Liver (tissue), 9 donors: Measurements from ENCODE around the gene CDH4. TPM values are rescaled to one million over a fixed set of nuclear protein-coding genes. Genes with fewer than 3 reads are reported as not detected.

Source experiments
- DNase-seq: peaks from one replicate; pipeline ENCODE4 v3.0.0-alpha.2; 2017; ENCODE audit warnings: low spot score
- H3K27ac ChIP-seq, 2 donors: one replicate each; pipeline ENCODE4 v1.7.0; 2013; ENCODE audit warnings: inconsistent platforms in 2 of 2, low read length in 2 of 2, control low read depth in 1 of 2, low read depth in 1 of 2, mild to moderate bottlenecking in 1 of 2
- H3K27me3 ChIP-seq, 4 donors: one replicate each; pipeline versions ENCODE4 v1.6.1 to v1.7.0; 2013; ENCODE audit warnings: low read length in 3 of 4, inconsistent platforms in 1 of 4, mild to moderate bottlenecking in 1 of 4, moderate library complexity in 1 of 4; ENCODE audit not compliant: control insufficient read depth in 4 of 4, insufficient read depth in 4 of 4
- H3K36me3 ChIP-seq, 4 donors: one replicate each; pipeline versions ENCODE4 v1.6.1 to v1.7.0; 2013; ENCODE audit warnings: low read length in 3 of 4, mild to moderate bottlenecking in 3 of 4, low read depth in 1 of 4, moderate library complexity in 1 of 4; ENCODE audit not compliant: control insufficient read depth in 4 of 4, insufficient read depth in 3 of 4
- H3K4me1 ChIP-seq, 4 donors: one replicate each; pipeline versions ENCODE4 v1.6.1 to v1.7.0; 2013; ENCODE audit warnings: low read length in 3 of 4, mild to moderate bottlenecking in 3 of 4, moderate library complexity in 1 of 4; ENCODE audit not compliant: control insufficient read depth in 4 of 4, insufficient read depth in 4 of 4
- H3K4me3 ChIP-seq, 3 donors: one replicate each; pipeline versions ENCODE4 v1.6.1 to v1.7.0; 2013; ENCODE audit warnings: low read length in 3 of 3, control low read depth in 1 of 3, low read depth in 1 of 3, mild to moderate bottlenecking in 1 of 3
- H3K9ac ChIP-seq, 2 donors: one replicate each; pipeline ENCODE4 v1.7.0; 2013; ENCODE audit warnings: low read length in 2 of 2, mild to moderate bottlenecking in 2 of 2, moderate library complexity in 2 of 2, control low read depth in 1 of 2, low read depth in 1 of 2
- H3K9me3 ChIP-seq, 4 donors: one replicate each; pipeline versions ENCODE4 v1.6.1 to v1.7.0; 2013; ENCODE audit warnings: low read length in 3 of 4; ENCODE audit not compliant: control insufficient read depth in 4 of 4
- EGR1 ChIP-seq, 2 donors: IDR thresholded peaks; 2 replicates each; pipeline ENCODE4 v1.6.1; 2016 to 2018; ENCODE audit warnings: antibody characterized with exemption in 2 of 2, low read depth in 2 of 2
- FOXA2 ChIP-seq: IDR thresholded peaks from 2 replicates; pipeline ENCODE4 v1.6.1; 2016; ENCODE audit warnings: antibody characterized with exemption
- GABPA ChIP-seq, 2 donors: IDR thresholded peaks in 1 of 2; conservative IDR thresholded peaks in 1 of 2; 2 replicates each; pipeline ENCODE4 v1.6.1; 2016; ENCODE audit warnings: antibody characterized with exemption in 2 of 2, mild to moderate bottlenecking in 1 of 2, moderate library complexity in 1 of 2
- HNF4A ChIP-seq, 2 donors: conservative IDR thresholded peaks; 2 replicates each; pipeline ENCODE4 v1.6.1; 2016; ENCODE audit warnings: antibody characterized with exemption in 2 of 2, mild to moderate bottlenecking in 2 of 2
- HNF4G ChIP-seq: IDR thresholded peaks from 2 replicates; pipeline ENCODE4 v1.6.1; 2016; ENCODE audit warnings: antibody characterized with exemption
- JUND ChIP-seq, 2 donors: IDR thresholded peaks; 2 replicates each; pipeline ENCODE4 v1.6.1; 2016; ENCODE audit warnings: antibody characterized with exemption in 2 of 2
- MAX ChIP-seq: IDR thresholded peaks from 2 replicates; pipeline ENCODE4 v1.6.1; 2016; ENCODE audit warnings: antibody characterized with exemption
- NR2F2 ChIP-seq: IDR thresholded peaks from 2 replicates; pipeline ENCODE4 v1.6.1; 2016; ENCODE audit warnings: antibody characterized with exemption
- RAD21 ChIP-seq, 2 donors: IDR thresholded peaks; 2 replicates each; pipeline ENCODE4 v1.6.1; 2016; ENCODE audit warnings: antibody characterized with exemption in 2 of 2, mild to moderate bottlenecking in 2 of 2
- REST ChIP-seq: IDR thresholded peaks from 2 replicates; pipeline ENCODE4 v1.6.1; 2016; ENCODE audit warnings: antibody characterized with exemption, mild to moderate bottlenecking
- RXRA ChIP-seq, 2 donors: IDR thresholded peaks; 2 replicates each; pipeline ENCODE4 v1.6.1; 2017 to 2018; ENCODE audit warnings: antibody characterized with exemption in 2 of 2, mild to moderate bottlenecking in 1 of 2
- SP1 ChIP-seq: IDR thresholded peaks from 2 replicates; pipeline ENCODE4 v1.6.1; 2018; ENCODE audit warnings: antibody characterized with exemption, mild to moderate bottlenecking
- ZBTB33 ChIP-seq: IDR thresholded peaks from 2 replicates; pipeline ENCODE4 v1.6.1; 2016; ENCODE audit warnings: antibody characterized with exemption
- WGBS: extraction: QIAGEN DNeasy Blood & Tissue Kit; methylation state at CpG from one replicate; pipeline ENCODE4 v1.1.7; 2013; 5-methylcytosine and 5-hydroxymethylcytosine counted together
- polyA plus RNA-seq, 2 donors: library from polyadenylated mRNA; stranded (reverse) in 1 of 2; unstranded in 1 of 2; fragments of 200-250 nt in 1 of 2; fragments of >200 nt in 1 of 2; fragmentation: Nextera tagmentation in 1 of 2; extraction: Ambion mirVana in 1 of 2; gene quantifications; one replicate each; pipeline versions ENCODE4 v1.2.1 to v1.2.3, GENCODE V29; 2013 to 2015
- total RNA-seq, 2 donors: library from RNA; depleted of rRNA; stranded (reverse); fragments of >200 nt; gene quantifications; one replicate each; pipeline ENCODE4 v1.2.3, GENCODE V29; 2014
- TF ChIP-seq, protein P1 (sequence below): IDR thresholded peaks from 2 replicates; pipeline ENCODE4 v1.6.1; 2016; ENCODE audit warnings: antibody characterized with exemption
- TF ChIP-seq, protein P2 (sequence below): fragments of 150-350 bp; IDR thresholded peaks from 2 replicates; pipeline ENCODE4 v1.5.1; 2017; ENCODE audit warnings: improper control_type of control experiment, low read depth, low read length; ENCODE audit not compliant: missing input control
- donor health status: healthy.
- donor health status: healthy.
- donor health status: healthy.
- donor health status: healthy.
- donor health status: healthy.

Gene CDH4
- total and polyA plus RNA-seq, 4 donors: 0.03 to 0.25 (median 0.19) TPM; not detected in 1

DNA sequence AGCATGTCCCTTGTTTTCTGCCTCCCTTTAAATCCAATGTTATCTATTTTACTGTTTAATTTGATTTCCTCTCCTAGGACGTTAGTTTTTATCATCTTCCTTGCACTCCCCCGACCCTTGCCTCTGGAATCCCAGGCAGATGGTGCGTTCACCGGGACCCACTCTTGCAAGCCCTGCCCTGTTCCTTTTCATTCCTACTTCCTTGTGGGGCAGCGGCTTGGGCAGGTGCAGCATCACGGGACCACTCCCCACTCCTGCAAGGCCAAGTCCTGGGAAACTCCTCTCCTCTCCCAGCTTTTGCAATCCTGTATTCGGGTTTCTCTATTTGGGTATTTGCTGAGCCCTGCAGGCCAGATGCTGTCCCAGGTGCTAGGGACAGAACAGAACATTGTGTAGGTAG is 5.8 kb upstream of the CDH4 start:
- Histone ChIP-seq H3K9me3 (peaks cover 0 to 2% (median under 1%) of the 10 kb centered on the region in 4 donors), H3K27ac (no peak overlapping the region), H3K36me3 (no peaks in the 10 kb centered on the region), H3K4me1 (no peaks in the 10 kb centered on the region), H3K9ac (no peak overlapping the region), H3K4me3 (no peak overlapping the region), H3K27me3 (peaks cover 0 to 25% (median 9%) of the 10 kb centered on the region in 4 donors)
- TF ChIP-seq HNF4G: no peak
- TF ChIP-seq, protein P1, sequence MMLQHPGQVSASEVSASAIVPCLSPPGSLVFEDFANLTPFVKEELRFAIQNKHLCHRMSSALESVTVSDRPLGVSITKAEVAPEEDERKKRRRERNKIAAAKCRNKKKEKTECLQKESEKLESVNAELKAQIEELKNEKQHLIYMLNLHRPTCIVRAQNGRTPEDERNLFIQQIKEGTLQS: no peak
- TF ChIP-seq JUND (IDR thresholded peaks at IDR 0.05): no peak
- no peak for TF ChIP-seq ZBTB33
- no peak for TF ChIP-seq RXRA (IDR thresholded peaks at IDR 0.05)
- TF ChIP-seq FOXA2: no peak
- TF ChIP-seq GABPA (IDR thresholded peaks at IDR 0.05 in 1 of 2, conservative IDR thresholded peaks at IDR 0.05 in 1 of 2): no peak
- TF ChIP-seq HNF4A (conservative IDR thresholded peaks at IDR 0.05): no peak
- no peak for TF ChIP-seq REST
- no peak for TF ChIP-seq RAD21 (IDR thresholded peaks at IDR 0.05)
- no peak for TF ChIP-seq SP1
- 53% methylated on average over 7 of the region's 7 CpGs for WGBS
- DNase-seq: no peak

GRCh38 chr20:61249626-61250025 is 2.4 kb upstream of the CDH4 start:
- no peak overlapping the region for H3K9ac ChIP-seq
- WGBS: 94% methylated on average over 4 of the region's 4 CpGs
- no peaks in the 10 kb centered on the region for H3K9me3 ChIP-seq
- H3K27ac ChIP-seq: no peak overlapping the region
- TF ChIP-seq MAX (no peak), HNF4G (no peak), EGR1 (IDR thresholded peaks at IDR 0.05; ENCODE audit: low read depth in 2 of 2) (no peak), REST (no peak), NR2F2 (no peak), JUND (IDR thresholded peaks at IDR 0.05) (no peak), SP1 (no peak), RAD21 (IDR thresholded peaks at IDR 0.05) (no peak), FOXA2 (no peak)
- TF ChIP-seq, protein P1: no peak
- TF ChIP-seq, protein P2, sequence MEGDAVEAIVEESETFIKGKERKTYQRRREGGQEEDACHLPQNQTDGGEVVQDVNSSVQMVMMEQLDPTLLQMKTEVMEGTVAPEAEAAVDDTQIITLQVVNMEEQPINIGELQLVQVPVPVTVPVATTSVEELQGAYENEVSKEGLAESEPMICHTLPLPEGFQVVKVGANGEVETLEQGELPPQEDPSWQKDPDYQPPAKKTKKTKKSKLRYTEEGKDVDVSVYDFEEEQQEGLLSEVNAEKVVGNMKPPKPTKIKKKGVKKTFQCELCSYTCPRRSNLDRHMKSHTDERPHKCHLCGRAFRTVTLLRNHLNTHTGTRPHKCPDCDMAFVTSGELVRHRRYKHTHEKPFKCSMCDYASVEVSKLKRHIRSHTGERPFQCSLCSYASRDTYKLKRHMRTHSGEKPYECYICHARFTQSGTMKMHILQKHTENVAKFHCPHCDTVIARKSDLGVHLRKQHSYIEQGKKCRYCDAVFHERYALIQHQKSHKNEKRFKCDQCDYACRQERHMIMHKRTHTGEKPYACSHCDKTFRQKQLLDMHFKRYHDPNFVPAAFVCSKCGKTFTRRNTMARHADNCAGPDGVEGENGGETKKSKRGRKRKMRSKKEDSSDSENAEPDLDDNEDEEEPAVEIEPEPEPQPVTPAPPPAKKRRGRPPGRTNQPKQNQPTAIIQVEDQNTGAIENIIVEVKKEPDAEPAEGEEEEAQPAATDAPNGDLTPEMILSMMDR: no peak
- H3K36me3 ChIP-seq: no peaks in the 10 kb centered on the region
- H3K4me1 ChIP-seq: peaks cover 0 to 19% (median 3%) of the 10 kb centered on the region in 4 donors
- no peak overlapping the region for H3K4me3 ChIP-seq
- DNase-seq: no peak
- H3K27me3 ChIP-seq: peaks cover 0 to 30% (median 16%) of the 10 kb centered on the region in 4 donors
